GM21825 (cell line): ENCODE measurements around the gene TMEM135.

Experiments
- ATAC-seq: cut with Tn5 transposase; IDR thresholded peaks from one replicate; pipeline ENCODE4 v1.9.1; 2021; ENCODE audit warnings: mild to moderate bottlenecking, moderate library complexity; ENCODE audit not compliant: unreplicated experiment

The TMEM135 gene

GRCh38 chr11:87190071-87190470 is 152.3 kb downstream of the TMEM135 start:
- no peak for ATAC-seq

DNA sequence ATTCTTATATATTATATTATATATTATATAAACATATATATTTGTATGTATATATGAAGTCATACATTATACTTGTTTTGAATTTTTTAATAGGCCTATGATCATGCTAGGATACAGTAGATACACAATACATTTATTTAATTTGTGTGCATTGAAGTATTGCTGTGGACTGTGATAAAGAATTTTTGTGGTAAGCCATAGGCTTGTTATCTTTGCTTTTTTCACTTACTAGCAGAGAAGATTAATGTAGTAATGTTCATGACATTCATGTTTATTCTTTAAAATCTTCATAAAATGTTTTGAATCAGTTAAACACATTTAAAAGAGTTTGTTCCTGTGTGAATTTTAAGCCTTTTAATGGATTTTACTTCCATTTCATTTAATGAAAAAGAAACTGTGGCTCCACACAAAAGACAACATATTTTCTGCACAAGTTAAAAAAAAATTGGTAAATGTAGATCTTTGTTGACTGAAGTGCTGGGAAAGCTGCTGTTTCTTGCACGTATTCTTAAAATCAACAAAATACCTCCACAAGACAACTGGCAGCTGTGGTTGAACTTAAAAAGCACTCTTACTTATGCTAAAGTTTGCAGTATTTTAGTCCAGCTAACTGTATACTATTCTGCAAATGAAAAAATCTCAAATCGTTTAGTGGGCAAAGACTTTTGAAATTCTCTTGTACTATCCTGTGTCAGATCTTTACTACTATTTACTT is 156.2 kb downstream of the TMEM135 start:
- no peak for ATAC-seq

DNA sequence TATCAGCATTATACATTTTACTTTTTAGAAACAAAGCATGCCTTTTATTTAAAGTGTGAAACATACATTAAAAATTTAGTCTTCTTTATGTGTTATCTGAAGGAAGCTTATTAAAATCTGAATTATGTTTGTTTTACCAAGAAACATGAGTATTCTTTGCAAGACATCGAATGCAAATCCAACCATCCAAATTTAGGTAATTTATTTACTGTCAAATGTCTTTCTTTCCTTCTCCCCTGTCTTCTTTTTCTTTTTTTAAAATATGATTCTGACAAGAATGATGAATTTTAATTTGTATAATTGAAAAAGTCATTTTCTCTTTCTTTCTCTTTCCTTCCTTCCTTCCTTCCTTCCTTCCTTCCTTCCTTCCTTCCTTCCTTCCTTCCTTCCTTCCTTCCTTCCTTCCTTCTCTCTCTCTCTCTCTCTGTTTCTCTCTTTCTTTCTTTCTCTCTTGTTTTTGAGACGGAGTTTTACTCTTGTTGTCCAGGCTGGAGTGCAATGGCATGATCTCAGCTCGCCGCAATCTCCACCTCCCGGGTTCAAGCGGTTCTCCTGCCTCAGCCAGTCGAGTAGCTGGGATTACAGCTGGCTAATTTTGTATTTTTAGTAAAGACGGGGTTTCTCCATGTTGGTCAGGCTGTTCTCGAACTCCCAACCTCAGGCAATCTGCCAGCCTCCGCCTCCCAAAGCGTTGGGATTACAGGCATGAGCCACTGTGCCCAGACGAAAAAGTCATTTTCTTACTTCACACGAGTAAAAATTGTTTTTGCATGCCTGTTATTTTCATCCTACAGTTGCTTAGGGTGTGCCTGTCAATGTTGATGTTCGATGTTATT is 157.5 kb downstream of the TMEM135 start:
- no peak for ATAC-seq

DNA sequence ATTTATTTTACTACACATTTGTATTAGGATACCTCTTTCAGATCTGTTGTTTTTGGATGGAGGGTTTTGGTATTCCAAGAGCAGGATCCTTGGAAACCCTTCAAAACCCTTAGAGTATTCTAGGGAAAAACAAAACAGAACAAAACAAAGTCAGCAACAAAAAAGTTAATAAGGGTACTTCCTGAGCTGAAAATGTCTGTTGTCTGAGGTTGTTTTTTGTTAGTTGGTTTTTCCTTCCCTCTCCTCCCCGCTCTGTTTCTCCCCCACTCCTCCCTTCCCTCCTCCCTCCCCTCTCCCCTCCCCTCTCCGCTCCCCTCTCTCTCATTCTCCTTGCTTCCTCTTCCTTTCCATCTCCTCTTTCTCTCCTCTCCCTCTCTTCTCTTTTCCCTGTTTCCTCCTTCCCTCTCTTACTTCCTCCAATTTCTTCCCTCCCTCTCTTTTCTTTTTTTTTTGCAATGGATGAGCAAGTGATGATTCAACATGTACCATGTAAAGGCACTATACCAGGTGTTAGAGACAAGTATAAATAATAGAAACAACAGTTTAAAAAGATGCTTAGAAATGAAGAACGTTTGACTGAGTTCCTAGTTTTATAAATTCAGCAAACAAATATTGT is 160.6 kb downstream of the TMEM135 start:
- no peak for ATAC-seq

- no peak for ATAC-seq
These were observed 163.6 kb downstream of the TMEM135 start for GRCh38 chr11:87201376-87201775.

DNA sequence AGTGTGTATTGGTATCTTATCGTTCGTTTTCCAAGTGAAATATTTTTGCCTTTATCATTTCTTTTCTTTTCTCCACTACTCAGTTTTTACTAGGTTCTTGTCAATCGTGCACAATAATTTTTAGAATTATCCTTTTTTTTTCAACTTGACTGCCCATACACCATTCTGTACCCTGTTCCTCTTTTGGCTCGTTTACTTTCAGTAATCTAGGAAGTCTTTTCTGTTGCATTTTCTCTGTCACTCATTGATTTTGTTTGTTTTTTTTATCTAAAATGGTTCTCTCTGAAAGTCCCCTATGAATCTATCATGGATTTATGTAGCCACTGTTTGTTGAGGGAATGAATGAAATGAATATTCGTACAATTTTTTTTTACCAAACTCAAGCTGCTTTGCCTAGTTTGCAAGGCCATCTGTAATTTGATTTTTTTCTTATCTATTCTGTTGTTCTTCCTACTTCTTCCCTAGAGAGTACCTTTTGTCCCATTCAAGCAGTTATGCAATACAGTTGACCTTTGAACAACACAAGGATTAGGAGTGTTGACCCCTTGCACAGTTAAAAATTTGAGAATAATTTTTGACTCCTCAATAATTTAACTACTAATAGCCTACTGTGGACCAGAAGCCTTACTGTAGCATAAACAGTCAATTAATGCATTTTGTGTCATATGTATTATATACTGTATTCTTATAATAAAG is 166.3 kb downstream of the TMEM135 start:
- ATAC-seq: no peak

GRCh38 chr11:87212891-87213290 is 175.2 kb downstream of the TMEM135 start:
- ATAC-seq: no peak

DNA sequence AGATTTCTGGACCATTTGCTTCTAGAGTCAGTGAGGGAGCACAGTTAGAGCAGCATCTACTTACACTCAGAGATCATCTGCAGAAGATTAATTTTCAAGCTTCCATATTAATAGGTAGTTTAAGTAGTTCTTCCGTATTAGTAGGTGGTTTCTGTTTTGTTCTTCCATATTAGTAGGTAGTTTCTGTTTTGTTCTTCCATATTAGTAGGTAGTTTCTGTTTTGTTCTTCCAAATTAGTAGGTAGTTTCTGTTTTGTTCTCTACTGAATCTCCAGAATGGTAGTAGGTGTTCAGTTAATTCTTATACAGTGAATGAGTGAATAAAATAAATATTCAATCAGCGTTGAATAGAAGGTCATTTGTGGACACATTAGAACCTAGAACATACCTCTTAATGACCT is 175.7 kb downstream of the TMEM135 start:
- ATAC-seq: no peak

DNA sequence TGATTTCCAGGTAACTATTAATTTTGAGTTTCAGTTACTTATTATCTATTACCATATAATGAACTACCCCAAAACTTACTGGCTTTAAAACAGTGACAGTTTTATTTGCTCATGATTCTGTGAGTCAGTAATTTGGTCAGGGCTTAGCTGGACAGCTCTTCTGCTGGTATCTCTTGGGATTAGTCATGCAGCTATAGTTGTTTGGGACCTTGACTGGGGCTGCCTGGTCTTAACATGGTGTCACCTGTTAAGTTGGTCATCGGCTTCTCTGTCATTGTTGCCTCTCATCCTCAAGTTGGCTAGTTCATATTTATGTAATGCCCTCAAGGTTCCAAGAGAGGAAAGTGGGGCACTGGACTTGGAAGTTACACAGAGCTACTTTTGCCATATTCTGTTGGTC is 177.5 kb downstream of the TMEM135 start:
- ATAC-seq: no peak

GRCh38 chr11:87219266-87219665 is 181.5 kb downstream of the TMEM135 start:
- no peak for ATAC-seq

DNA sequence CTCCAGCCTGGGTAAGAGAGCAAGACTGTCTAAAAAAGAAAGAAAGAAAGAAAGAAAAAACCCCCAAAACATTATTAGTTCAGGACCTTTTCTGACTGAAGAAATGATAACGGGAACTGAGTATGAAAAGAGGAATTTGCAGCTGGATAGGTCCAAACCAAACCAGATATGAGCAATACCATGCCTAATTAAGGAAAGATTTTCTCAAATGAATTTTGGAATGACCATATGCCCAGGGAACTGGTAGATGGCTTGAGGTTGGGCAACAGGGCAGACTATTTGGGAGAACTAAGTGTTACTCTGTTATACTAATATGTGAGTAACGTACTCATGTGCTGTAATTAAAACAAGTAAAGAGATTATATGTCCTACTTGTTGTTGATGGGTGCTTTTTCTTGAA is 186.1 kb downstream of the TMEM135 start:
- ATAC-seq: no peak

GRCh38 chr11:87224486-87224885 is 186.8 kb downstream of the TMEM135 start:
- ATAC-seq: no peak

DNA sequence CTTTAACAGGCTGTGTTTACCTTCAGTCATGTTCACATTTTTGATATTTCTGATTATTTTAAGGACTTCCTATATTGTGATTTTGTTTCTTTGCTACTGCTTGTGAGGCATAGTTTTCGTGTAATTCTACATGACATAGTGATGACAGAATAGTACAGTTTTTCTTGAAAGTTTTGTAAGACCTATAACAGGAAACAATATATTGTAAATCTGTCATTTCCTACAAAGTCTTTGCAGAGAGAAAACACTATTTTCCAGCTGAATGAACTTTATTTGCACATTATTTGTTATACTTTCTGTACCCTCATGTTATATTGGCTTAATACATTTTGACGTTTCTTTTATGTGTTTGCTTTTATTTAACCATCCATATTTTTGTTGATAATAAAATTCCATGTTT is 191.1 kb downstream of the TMEM135 start:
- ATAC-seq: no peak

GRCh38 chr11:87230995-87231394 is 193.3 kb downstream of the TMEM135 start:
- no peak for ATAC-seq

GRCh38 chr11:87232320-87232719 is 194.6 kb downstream of the TMEM135 start:
- no peak for ATAC-seq

GRCh38 chr11:87235366-87235765 is 197.6 kb downstream of the TMEM135 start:
- ATAC-seq: no peak

DNA sequence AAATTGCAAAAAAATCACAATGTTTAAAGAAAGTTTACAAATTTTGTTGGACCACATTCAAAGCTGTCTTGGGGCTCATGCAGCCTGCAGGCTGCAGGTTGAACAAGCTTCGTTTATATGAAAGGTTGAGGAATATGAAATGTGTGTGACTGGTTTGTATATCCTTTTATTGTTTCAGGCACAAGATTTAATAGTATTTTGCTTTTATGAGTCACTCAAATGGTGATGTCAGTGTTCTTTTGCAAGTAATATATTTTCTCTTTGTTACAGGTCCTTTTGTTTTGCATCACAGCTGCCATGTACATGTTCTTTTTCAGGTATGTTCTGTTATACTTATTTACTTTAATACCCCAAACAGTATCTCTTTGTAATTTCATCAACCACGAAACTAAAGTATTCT is 198.6 kb downstream of the TMEM135 start:
- no peak for ATAC-seq

- ATAC-seq: no peak
These were observed 201.3 kb downstream of the TMEM135 start for GRCh38 chr11:87239001-87239400.

DNA sequence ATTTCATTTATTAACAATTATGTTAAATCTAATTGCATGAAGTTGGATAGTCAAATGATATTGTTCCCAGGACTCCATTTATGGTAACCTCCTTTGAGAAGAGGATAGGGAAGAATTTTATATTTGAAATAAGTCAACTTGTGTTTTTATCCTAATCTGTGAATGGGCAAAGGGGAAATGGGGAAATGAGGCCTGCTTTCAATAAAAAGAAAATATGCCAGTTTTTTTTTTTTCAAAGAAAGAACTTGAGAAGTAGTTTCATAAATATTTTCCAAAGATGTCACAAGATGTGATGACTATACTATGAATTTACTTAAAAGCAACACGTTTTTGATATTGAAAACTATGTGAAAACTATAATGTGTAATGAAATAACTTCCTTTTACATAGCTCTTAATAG is 201.8 kb downstream of the TMEM135 start:
- no peak for ATAC-seq

DNA sequence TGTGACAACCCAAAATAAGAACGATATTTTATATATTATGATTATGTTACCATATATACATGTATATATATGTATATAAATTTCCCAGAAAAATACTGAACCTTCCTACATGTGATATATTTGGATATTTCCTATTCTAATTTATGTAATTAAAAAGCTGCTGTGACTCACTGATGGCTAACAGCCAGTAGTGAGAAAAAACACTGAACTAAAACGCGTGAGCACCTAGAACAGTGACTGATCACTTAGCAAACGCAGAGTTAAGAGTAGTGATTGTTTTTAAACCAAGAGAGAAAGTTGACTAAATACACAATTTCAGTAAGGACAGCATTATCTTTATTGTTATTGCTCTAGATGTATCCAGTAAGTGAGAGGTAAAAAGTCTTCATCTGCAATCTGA is 213.8 kb downstream of the TMEM135 start:
- ATAC-seq: no peak

DNA sequence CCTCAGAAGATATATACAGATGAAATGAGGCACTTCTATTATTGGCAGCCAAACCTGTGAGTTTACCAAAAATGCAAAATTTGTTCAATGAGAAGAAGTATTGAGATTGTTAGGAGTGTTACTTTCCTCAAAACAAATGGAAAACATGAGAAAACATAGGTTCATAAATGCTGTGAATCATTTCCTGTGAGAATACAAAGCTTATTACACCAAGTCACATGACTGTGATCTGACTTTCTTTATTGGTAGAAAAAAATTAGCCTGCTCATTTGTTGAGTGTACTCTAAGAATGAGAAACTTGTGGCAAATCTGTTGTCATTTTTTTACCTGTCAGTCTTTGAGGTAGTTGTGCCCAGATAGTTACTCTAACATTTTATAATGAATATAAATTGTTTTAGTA is 215.1 kb downstream of the TMEM135 start:
- no peak for ATAC-seq
